NCI-H128 (cell line): ENCODE results near the gene ATE1.
"Not testable (repeated sequence)": the region's sequence is repeated elsewhere in the genome, so short reads cannot be mapped to it uniquely, and the experiment has no call there.

ENCODE experiments used
- DNase-seq: peaks from one replicate; lab custom pipeline; 2025; ENCODE audit not compliant: unreplicated experiment; lab: John Stamatoyannopoulos, UW

Gene ATE1

DNA sequence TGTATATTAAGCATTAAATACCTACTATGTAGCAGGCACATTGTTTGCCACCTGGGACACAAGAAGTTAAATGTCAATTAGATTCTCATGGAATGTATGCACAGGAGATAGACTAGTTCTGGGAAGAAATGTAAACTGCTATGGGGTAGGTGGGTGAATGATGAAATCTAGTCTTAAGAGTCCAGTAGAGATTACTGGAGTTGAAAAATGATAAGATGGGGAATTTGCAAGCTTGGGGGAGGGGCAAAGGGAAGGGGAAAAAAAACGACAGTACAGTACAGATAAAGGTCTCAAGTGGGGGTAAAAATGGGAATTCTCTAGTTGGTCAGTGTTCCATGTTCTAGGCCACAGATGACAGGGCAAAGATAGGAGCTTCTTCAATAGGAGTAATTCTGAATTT lies 94.4 kb downstream of the ATE1 start:
- DNase-seq = no peak

DNA sequence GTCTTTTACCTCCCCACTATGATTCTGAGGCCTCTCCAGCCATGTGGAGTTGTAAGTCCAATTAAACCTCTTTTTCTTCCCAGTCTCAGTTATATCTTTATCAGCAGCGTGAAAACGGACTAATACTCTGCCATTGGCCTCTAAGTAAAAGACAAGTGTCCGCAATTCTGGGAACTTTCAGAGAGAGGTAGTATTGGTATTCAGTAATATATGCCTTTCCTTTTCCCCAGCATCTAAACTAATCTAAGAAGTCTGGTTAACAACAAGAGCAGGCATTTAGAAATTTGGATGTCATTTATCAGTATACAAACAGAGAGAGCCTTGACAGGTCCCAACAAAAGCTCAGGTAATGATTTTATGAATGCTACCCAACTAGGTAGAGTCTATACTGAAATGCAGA lies 95.2 kb downstream of the ATE1 start:
- no peak for DNase-seq

GRCh38 chr10:121831777-121832176 lies 96.1 kb downstream of the ATE1 start:
- no peak for DNase-seq

GRCh38 chr10:121831237-121831636 lies 96.6 kb downstream of the ATE1 start:
- no peak for DNase-seq

GRCh38 chr10:121830101-121830500 lies 97.7 kb downstream of the ATE1 start:
- DNase-seq = no peak

DNA sequence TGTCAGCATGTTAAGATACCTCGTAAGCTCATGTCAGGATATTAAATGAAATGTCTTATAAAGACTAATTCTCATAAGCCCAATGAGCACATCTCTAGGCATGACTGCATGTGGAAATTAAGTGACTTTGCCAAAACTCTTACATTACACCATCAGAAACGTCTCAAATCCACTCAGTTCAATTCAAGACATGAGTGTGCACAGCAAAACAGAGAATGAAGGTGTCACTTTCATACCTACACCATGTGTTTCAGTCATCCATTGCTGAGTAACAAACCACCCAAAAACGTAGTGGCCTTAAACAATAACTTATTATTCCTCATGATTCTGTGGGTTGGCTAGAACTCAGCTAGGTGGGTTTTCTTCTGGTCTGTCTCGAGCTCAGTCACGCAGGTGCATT lies 99.8 kb downstream of the ATE1 start:
- DNase-seq = no peak

DNA sequence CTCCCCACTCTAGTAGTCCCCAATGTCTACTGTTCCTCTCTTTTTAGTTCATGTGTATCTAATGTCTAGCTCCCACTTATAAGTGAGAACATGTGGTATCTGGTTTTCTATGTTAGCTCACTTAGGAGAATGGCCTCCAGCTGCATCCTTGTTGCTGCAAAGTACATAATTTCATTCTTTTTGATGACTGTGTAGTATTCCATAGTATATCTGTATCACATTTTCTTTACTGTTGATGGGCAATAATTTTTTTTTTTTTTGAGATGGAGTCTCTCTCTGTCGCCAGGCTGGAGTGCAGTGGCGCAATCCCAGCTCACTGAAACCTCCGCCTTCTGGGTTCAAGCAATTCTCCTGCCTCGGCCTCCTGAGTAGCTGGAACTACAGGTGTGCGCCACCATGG lies 101.1 kb downstream of the ATE1 start:
- DNase-seq = not testable (repeated sequence)

DNA sequence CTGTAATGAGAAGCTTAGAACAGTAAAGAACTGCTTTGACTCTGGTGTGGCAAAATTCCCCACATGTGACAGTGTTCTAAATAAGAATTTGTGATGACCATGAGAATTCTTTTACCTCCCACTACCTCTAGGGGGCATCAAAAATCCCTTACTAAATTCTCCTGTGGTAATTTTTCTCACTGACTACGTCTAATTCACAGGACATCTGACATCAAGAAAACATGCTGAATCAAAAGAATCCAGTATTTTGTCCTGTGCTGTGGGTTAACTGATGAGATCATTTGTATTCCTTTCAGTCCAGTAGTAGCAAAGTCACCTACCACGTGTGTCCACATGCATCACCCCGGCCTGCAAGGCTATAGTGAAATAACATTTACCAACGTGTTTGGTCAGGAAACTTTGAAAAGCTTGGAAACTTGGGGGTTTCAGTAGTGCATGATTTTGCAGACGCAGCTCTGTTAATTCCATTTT lies 103.8 kb downstream of the ATE1 start:
- DNase-seq = no peak

DNA sequence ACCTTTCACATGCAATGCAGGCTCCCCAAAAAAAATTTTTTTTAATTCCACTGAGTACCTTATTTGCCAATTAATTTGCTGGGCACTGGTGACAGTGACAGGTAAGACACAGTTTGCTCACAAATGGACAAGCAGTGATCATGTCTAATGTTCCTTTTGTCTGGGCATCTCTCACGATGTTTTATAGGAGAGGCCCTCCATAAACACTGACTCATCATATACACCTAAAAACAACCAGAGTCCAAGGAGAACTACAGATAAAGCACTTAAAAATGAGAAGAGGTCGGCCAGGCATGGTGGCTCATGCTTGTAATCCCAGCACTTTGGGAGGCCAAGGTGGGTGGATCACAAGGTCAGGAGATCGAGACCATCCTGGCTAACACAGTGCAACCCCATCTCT lies 105.1 kb downstream of the ATE1 start:
- DNase-seq = no peak

DNA sequence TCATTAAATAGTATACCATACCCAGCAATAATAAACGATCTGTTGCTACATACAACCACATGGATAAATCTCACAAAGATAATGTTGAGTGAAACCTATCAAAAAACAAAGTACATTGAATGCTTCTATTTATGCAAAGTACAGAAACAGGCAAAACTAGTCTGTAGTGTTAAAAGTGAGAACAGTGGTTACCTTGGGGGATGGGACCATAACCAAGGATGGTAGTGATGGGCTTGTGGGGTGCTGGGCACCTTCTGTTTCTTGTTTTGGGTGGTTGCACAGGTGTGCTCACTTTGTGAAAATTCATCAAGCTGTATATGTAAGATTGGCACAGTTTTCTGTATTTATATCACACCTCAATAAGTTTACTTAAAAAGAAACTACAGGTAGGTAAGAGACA lies 105.7 kb downstream of the ATE1 start:
- no peak for DNase-seq

- no peak for DNase-seq
Measured at GRCh38 chr10:121819049-121819448, 108.8 kb downstream of the ATE1 start.

- DNase-seq = no peak
Measured at GRCh38 chr10:121818599-121818998, 109.2 kb downstream of the ATE1 start.

- no peak for DNase-seq
Measured at GRCh38 chr10:121816197-121816596, 111.6 kb downstream of the ATE1 start.

- no peak for DNase-seq
Measured at GRCh38 chr10:121813857-121814256, 114.0 kb downstream of the ATE1 start.

GRCh38 chr10:121813211-121813815 lies 114.5 kb downstream of the ATE1 start:
- no peak for DNase-seq

- DNase-seq = no peak
Measured at GRCh38 chr10:121812031-121812430, 115.8 kb downstream of the ATE1 start.

DNA sequence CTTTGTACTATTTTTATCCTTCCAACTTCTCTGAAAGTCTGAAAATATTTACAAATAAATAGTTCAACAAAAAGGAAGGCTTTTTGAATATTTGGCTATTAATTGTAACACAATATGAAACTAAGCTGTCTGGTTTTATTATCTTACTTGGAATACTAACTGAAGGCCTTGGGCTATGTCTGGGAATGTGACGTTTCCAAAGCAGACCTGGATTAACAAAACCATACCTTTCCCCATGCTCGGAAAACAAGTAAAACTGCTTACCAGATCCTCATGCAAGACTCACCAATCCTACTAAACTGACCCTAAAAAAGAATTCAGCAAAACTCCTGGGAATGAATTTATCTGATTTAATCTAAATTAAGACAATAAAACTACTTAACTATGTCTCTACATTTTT lies 116.4 kb downstream of the ATE1 start:
- DNase-seq = no peak

DNA sequence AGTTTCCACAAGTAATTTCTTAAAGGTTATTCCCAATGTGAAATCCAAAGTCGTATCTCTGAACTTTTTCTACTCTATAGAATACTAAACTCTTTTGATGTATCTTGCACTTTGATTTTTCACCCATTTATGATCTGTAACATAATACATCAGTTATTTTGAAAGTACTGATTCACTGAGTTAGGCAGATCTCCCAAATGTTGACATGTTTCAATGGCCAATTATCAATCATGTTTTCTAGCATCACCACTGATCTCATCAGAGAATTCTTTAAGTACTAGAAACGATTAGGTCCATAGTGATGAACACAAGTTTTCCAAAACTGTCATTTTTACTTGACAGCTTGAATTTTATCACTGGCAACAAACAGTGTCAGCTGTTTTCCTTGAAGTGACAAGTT lies 119.0 kb downstream of the ATE1 start:
- no peak for DNase-seq

DNA sequence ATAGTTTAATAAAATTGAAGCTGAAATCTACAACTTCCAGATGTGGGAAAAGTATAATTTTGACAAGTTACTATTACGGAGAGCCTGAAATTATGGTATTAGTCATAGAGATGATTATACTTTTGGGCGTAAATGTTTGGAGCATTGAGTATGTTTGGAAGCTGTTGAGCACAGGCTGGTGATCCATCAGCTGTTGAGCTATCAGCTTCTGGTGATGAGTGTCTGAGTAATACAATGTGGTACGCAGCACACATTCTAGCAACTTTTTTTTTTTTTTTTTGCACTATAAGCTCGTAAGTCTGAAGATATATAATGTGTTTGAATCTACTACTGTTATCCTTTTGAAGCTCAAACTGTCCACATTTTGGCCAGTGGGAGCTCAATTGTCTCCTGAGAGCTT lies 123.4 kb downstream of the ATE1 start:
- no peak for DNase-seq

GRCh38 chr10:121803611-121804010 lies 124.2 kb downstream of the ATE1 start:
- DNase-seq = no peak

- no peak for DNase-seq
Measured at GRCh38 chr10:121800831-121801230, 127.0 kb downstream of the ATE1 start.

DNA sequence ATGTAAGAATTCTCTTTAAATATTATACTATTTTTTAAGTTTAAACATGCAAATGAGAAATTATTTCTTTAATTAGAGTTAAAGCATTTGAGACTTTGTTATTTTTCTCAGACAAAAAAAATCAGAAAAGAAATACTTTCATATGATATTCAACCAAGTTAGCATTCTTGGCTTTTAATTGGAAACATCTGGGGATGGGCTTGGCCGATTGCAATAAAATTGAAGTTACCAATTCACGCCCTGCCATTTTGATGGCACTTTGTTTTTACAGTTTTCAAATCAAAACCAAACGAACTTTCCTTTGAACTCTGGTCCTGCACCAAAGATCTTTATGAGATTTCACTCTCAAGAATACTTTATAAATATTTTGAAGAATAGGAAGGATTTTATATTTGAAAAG lies 127.7 kb downstream of the ATE1 start:
- DNase-seq = no peak

DNA sequence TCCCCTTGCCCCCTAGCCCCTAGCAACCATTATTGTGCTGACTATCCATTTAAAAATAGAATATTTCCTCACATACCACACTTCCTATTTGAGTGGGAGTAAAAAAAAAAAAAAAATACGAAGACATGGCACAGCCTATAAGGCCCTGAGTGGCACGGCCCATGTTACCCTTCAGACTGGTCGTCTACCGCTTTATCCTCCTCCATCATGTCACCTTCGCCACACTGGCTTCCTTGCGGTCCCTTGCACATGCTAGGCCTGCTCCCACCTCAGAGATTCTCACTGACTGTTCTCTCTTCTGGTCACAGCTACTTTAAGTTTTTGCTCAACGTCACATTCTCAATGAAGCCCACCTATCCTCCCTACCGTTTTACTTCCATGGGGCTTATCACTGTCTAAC lies 130.3 kb downstream of the ATE1 start:
- DNase-seq = no peak

GRCh38 chr10:121796342-121796741 lies 131.5 kb downstream of the ATE1 start:
- DNase-seq = no peak
